Measurements from ENCODE around the gene TTC23L.

TTC23L gene

DNA sequence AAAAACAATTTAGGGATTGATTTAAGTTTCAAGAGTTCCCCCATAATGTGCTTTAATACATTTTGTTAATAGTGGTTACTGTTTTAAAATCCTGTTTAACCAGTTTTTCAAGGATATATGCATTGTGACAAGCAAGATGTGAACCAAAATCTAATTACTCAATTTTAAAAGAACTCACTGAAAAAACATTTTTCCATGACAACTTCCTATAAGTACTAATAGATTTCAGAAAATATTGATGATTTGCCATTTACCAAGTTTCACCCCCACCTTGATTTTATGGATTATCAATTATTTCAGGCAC is 85.5 kb downstream of the TTC23L start:
- DNase-seq = no peak

DNA sequence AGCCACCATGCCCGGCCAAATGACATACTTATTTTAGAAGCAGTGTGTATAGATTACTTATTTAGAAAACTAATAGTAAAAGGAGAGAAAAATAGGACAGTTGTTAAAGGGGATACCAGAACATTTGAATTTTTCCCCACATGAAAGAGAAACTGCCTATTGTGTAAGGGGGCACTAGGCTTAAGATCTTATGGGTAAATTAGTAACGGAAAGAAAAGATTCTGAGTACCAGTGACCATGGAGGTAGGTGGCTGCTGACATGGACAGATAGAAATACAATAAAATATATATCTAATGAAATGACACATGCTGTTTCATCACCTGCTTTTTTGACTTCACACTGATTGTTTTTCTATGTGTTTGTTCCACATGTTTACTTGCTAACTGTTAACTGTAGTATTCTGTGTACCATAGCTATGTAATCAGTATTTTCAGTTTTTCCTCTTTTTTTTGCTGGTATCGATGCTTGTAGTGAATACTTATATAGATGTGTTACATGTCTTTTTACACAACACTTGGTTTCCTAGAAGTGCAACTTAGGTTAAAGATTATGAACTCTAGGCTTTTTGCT is 87.4 kb downstream of the TTC23L start:
- DNase-seq = no peak

DNA sequence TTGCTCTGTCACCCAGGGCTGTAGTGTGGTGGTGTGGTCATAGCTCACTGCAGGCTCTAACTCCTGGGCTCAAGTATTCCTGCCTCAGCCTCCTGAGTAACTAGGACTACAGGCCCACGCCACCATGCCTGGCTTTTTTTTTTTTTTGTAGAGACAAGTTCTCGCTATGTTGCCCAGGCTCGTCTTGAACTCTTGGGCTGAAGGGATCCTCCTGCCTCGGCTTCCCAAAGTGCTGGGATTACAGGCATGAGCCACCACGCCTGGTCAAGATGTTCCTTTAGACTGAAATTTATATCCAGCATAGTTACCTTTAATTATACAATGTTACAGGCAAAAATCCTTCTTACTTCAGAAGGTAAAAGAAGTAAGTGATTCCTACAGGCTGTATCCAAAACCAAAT is 88.8 kb downstream of the TTC23L start:
- no peak for DNase-seq

DNA sequence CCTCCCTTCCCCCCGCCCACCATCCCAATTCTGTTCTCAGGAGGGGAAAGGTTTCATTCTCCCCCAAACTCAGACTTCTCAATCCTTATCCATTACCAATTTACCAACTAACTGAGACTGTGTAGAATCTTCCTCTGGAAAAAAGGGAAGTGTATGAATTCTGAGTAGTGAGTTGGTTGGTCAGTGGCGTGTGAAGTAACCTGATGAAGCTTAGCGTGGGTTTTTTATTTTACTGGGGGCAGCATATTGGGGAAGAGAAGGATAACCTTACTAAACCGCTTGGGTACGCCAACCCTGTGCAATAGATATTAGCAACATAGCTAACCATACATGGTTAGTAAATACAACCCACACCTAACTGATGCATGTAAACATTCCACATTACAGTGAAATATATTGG is 89.3 kb downstream of the TTC23L start:
- no peak for DNase-seq

DNA sequence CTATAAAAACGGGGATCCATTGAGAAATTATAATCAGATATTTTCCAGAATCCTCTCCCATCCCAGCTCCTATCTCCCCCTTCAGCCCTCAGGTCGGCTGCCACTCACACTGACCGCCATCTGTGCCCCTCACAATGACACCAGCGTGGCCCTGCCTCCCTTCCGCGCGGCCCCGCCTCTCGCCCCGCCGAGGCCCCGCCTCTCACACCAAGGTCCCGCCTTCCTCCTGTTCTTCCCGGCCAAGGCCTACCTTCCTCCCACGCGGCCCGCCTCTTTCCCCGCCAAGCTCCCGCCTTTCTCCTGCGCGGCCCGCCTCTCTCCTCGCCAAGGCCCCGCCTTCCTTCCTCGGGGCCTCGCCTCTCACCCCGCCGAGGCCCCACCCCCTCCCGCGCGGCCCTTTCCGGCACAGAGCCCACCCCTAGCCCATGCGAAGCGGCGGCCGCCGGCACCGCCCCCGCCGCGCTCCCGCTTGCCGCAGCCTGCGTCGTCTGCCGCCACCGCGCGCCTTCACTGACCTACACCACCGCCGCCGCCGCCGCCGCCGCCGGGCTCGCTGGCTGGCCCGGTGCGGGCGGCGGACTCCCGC is 90.3 kb downstream of the TTC23L start, which contains the start of gene DNAJC21:
DNAJC21 (plus strand) TSS at position 426 of the 586 bp plus-strand sequence. CDS start 261 bp downstream, outside the sequence.
- peak; percentile 98 for DNase-seq

DNA sequence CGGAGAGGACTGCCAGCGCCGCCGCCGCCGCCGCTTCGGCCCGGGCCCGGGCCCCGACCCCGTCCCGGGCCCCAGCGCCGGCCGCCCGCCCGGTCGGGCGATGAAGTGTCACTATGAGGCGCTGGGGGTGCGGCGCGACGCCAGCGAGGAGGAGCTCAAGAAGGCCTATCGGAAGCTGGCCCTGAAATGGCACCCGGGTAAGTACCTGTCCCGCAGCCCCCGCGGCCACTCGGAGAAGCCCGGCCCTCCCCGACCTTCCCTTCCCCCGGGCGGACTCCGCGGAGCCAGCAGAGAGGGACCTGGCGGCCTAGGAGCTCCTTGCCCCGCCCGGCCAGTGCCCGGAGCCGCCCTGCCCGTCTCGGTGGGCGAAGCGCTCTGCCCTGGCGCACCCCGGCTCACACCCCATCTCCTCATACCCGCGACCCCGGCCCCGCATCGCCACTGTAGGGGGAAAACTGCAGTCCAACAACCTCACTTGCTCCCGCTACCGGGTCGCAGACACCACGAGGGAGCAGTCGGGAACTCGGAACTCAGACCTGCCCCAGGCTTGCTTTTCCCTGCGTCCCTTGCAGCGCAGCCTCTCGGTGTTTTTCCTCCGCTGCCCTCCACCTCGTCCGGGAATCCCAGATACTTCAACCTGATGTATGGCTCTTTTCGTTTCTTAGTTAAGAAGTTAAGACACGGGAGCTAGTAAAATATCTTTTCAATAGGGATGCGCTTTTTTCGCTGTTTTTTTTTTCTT is 90.9 kb downstream of the TTC23L start:
- DNase-seq = peak; percentile 90

DNA sequence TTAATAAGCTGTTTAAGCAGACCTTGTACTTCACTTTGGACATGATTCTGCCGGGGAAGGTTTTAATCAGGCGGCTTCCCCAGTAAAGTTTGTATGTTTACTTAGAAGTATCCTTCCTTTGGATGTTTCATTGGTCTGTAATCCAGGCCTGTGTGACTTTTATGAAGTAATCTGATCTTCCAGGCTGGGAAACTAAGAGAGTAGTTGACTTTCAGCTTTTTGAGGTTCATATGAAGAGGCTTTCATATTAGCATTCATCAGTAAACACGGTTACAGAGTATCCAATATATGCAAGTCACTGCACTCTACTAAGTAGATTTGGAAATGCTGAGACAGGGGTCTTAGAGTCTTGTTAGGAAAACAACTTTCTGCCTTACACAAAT is 91.5 kb downstream of the TTC23L start:
- no peak for DNase-seq

DNA sequence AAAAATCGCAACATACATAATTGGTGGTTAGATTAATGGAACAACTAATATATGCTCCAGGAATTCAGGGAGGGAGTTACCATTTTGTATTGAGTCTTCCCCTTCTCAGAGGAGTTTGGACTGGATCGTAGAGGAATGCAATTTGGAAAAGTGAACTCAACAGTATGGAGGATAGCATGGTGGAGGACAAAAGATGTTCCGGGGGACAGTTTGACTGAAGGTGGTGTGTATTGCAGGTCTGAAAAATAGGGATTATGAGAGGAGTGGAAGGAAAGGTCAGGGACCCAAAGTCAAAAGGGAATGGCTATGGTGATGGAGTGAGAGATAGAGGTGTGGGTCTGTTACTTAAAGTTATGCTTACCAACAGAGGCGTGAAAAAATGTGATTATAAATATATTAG is 91.9 kb downstream of the TTC23L start:
- peak; percentile 4 for DNase-seq

DNA sequence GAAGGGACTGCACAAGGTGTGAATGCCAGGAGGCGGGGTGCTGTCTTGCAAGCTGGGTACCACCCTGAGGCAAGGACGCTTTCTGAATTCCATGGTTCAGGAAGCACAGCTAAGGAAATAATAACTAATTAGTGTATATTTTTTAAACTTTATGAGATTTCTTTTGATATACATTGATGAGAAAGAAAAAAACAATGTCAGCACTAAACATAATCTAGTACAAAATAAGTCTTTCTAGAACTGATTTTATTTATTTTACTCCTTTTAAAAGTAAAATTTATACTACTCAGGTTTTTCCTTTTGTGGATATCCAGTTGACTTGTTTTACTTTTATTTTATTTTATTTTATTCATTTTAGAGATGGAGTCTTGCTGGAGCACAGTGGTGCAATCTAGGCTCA is 94.0 kb downstream of the TTC23L start:
- no peak for DNase-seq

DNA sequence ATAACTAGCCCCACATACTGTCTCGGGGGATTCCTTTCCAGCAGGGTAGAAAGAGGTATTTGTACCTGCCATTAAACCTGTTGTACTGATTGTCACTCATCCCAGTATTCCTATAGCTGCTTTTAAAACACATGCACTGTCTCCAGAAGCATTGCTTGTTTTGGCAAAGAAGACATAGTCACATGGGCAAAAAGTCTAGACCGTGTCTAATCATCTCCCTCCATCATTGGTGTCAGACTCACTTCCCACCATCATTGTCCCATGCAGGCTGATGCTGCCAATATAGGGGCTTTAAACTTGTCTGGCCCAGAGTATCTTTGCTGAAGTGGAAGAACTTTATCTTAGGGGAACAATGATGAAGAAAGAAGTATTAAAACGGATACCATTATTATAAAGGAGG is 103.0 kb downstream of the TTC23L start:
- DNase-seq = no peak

DNA sequence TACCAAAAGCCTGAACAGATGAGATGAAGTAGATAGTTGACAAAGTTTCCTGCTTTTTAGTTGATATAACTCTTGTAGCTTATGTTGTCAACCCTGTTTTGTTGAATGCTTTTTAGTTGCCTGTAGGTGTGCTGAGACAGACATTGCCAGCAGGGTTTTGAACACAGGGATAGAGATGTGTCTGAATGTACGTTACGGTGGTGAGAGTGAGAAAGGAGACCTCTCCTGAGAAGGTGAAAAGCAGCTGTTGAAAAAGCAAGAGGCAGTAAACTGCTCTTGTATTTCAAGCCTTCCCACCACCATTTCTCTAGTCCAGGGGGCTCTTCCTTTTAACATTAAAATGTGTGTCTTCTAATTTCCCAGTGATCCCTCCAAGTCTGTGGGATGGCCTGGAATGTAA is 105.1 kb downstream of the TTC23L start:
- no peak for DNase-seq

DNA sequence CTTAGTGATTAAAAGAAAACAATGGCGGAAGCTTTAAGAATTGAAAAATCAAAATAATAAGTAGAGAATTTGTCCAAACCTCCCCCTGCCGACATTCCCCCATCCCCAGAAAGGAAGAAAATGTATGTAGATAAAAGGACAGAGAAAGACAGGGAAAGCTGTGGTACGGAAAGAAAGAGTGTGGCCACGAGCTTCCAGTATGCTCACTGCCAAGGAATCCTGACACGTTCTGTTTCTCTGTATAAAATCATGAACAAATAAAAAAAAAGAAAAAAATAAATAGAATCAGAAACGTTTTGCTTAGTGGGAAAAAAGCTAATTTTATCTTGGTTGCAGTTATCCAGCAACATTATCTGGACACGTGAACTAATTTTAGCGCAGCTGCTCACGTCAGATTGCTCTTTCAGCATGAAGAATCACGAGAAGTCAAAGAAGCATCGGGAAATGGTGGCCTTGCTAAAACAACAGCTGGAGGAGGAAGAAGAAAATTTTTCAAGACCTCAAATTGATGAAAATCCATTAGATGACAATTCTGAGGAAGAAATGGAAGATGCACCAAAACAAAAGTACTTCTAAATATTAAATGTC is 105.6 kb downstream of the TTC23L start:
- DNase-seq = no peak

Measured in retina (tissue), 1 donor.